PC-9 (cell line): Measurements from ENCODE around the gene ARHGAP6. TPM values are rescaled to one million over a fixed set of nuclear protein-coding genes. Genes with fewer than 3 reads are reported as not detected.

Experiments used
- BruUV-seq: library from RNA; stranded (reverse); fragments of 400-500 nt; replicated peaks from 2 replicates; lab custom pipeline; 2021; lab: Mats Ljungman, UMichigan
- CTCF ChIA-PET: fragments of 300-600 bp; sonication (Branson Sonifier 250); formaldehyde crosslinking; loops from one replicate; lab custom pipeline; 2022; ENCODE audit warnings: antibody characterized with exemption; lab: Charles Lee
- POLR2A ChIA-PET: fragments of 300-600 bp; sonication (Branson Sonifier 250); formaldehyde crosslinking; loops from one replicate; lab custom pipeline; 2022; ENCODE audit warnings: antibody characterized with exemption; ENCODE audit not compliant: unreplicated experiment; lab: Charles Lee
- DNase-seq, 2 experiments: peaks; one replicate each; pipeline versions ENCODE4 v3.0.0 to v3.0.0-alpha.2; 2015 to 2022; ENCODE audit warnings: mixed read lengths in 1 of 2
- H2AFZ ChIP-seq: fragments of 200-600 bp; sonication (generic); 2 replicates; pipeline ENCODE4 v1.8.1; 2017; ENCODE audit warnings: antibody characterized with exemption
- H3F3A ChIP-seq: fragments of 200-600 bp; sonication (generic); 2 replicates; pipeline ENCODE4 v1.8.1; 2017; ENCODE audit warnings: antibody characterized with exemption, mild to moderate bottlenecking, low read depth; ENCODE audit not compliant: insufficient read depth
- H3K27ac ChIP-seq: fragments of 200-600 bp; sonication (generic); 2 replicates; pipeline ENCODE4 v1.6.1; 2016; ENCODE audit warnings: mixed run types
- H3K27me3 ChIP-seq: fragments of 200-600 bp; sonication (generic); 2 replicates; pipeline ENCODE4 v1.6.1; 2016; ENCODE audit warnings: low read depth, mixed run types; ENCODE audit not compliant: insufficient read depth
- H3K36me3 ChIP-seq: fragments of 200-600 bp; sonication (generic); 2 replicates; pipeline ENCODE4 v1.6.1; 2016; ENCODE audit warnings: low read depth, mixed run types
- H3K4me1 ChIP-seq: fragments of 200-600 bp; sonication (generic); replicated peaks from 2 replicates; pipeline ENCODE4 v1.6.1; 2016; ENCODE audit warnings: mixed run types; ENCODE audit not compliant: insufficient read depth
- H3K4me2 ChIP-seq: fragments of 200-600 bp; sonication (generic); 2 replicates; pipeline ENCODE4 v1.6.1; 2017; ENCODE audit warnings: mixed run types
- H3K4me3 ChIP-seq: fragments of 200-600 bp; sonication (generic); 2 replicates; pipeline ENCODE4 v1.6.1; 2016; ENCODE audit warnings: mixed run types
- H3K79me2 ChIP-seq: fragments of 200-600 bp; sonication (generic); 2 replicates; pipeline ENCODE4 v1.6.1; 2017; ENCODE audit warnings: low read depth, mixed run types
- H3K9me2 ChIP-seq: fragments of 200-600 bp; sonication (generic); 2 replicates; pipeline ENCODE4 v1.8.1; 2017; ENCODE audit warnings: mild to moderate bottlenecking; ENCODE audit not compliant: insufficient read depth
- H3K9me3 ChIP-seq: fragments of 200-600 bp; sonication (generic); 2 replicates; pipeline ENCODE4 v1.8.1; 2016; ENCODE audit warnings: low read depth; ENCODE audit not compliant: insufficient read depth
- H4K20me1 ChIP-seq: fragments of 200-600 bp; sonication (generic); 2 replicates; pipeline ENCODE4 v1.8.1; 2017; ENCODE audit not compliant: insufficient read depth
- EZH2 ChIP-seq: fragments of 200-600 bp; sonication (generic); IDR thresholded peaks from 2 replicates; pipeline ENCODE4 v1.8.0; 2017; ENCODE audit warnings: antibody characterized with exemption, low read depth
- intact Hi-C: fragments of 100-400 bp; cut with micrococcal nuclease; formaldehyde crosslinking; loops from one replicate; pipeline ENCODE4 v1.10.0; 2022; ENCODE audit not compliant: unreplicated experiment
- total RNA-seq: library from RNA; stranded (reverse); gene quantifications from 2 replicates; pipeline ENCODE4 v1.2.3, GENCODE V29; 2021
- TF ChIP-seq, protein P1 (sequence below): fragments of 200-600 bp; sonication (generic); conservative IDR thresholded peaks from 2 replicates; pipeline ENCODE4 v1.6.1; 2017; ENCODE audit warnings: mixed run types, antibody characterized with exemption, mild to moderate bottlenecking, moderate library complexity

The ARHGAP6 gene
- total RNA-seq, 1 experiment from 2014 or later: not detected

DNA sequence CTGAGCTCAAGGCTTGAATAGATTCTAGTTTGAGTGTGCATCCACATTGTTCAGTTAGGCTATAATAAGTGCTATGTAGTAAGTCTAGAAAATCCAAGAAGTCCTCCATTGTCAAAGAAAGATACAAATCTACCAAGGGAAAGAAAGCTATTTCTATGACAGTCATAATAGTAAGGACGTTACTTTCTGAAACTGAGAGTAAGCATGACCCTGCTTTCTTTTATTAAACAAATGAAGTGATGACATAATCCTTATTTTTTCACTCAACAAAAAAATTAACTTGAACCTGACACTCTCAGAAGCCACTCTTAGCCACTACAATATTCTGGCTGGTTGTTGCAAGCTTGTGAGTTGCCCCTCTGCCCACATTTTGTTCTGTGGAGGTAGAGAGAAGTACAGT is 406.3 kb downstream of the ARHGAP6 start:
- no peaks in the 10 kb centered on the region for H4K20me1 ChIP-seq
- intact Hi-C loops: no loop called here
- H3K36me3 ChIP-seq: no peaks in the 10 kb centered on the region
- no TSS peak for BruUV-seq
- no peak overlapping the region for H3K4me2 ChIP-seq
- no peak overlapping the region for H3K4me3 ChIP-seq
- no peaks in the 10 kb centered on the region for H3K9me2 ChIP-seq
- no peaks in the 10 kb centered on the region for H3K79me2 ChIP-seq
- no peak for DNase-seq
- H3K27me3 ChIP-seq: no peaks in the 10 kb centered on the region
- no peak overlapping the region for H2AFZ ChIP-seq
- H3F3A ChIP-seq: no peaks in the 10 kb centered on the region
- H3K27ac ChIP-seq: no peak overlapping the region
- POLR2A ChIA-PET: no interaction called here
- H3K4me1 ChIP-seq: no peaks in the 10 kb centered on the region
- no peak for TF ChIP-seq EZH2
- TF ChIP-seq, protein P1, sequence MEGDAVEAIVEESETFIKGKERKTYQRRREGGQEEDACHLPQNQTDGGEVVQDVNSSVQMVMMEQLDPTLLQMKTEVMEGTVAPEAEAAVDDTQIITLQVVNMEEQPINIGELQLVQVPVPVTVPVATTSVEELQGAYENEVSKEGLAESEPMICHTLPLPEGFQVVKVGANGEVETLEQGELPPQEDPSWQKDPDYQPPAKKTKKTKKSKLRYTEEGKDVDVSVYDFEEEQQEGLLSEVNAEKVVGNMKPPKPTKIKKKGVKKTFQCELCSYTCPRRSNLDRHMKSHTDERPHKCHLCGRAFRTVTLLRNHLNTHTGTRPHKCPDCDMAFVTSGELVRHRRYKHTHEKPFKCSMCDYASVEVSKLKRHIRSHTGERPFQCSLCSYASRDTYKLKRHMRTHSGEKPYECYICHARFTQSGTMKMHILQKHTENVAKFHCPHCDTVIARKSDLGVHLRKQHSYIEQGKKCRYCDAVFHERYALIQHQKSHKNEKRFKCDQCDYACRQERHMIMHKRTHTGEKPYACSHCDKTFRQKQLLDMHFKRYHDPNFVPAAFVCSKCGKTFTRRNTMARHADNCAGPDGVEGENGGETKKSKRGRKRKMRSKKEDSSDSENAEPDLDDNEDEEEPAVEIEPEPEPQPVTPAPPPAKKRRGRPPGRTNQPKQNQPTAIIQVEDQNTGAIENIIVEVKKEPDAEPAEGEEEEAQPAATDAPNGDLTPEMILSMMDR: no peak
- CTCF ChIA-PET: no interaction called here
- no peaks in the 10 kb centered on the region for H3K9me3 ChIP-seq

DNA sequence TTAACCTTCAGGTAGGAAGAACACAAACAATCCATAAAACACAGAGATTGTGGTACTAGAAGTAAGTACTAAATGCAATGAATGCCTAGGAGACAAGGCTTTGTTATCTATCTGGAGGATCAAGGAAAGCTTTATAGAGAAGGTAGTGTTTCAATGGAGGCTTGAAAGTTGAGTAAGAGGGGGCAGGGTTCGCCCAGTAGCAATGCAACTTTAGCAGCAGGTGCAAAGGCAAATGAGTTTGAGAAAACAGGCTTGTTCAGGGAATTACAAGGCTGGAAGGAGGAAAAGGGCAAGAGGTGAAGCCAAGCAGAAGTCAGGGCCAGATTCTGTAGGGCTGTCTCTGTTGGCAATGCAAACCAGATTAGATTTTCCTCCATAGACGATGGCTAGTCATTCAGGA is 408.0 kb downstream of the ARHGAP6 start:
- Histone ChIP-seq H3K9me3 (no peaks in the 10 kb centered on the region), H3K79me2 (no peaks in the 10 kb centered on the region), H4K20me1 (no peaks in the 10 kb centered on the region), H3F3A (no peaks in the 10 kb centered on the region), H3K36me3 (no peaks in the 10 kb centered on the region), H3K27ac (no peak overlapping the region), H3K27me3 (no peaks in the 10 kb centered on the region), H3K4me3 (no peak overlapping the region), H2AFZ (no peak overlapping the region), H3K4me1 (no peaks in the 10 kb centered on the region), H3K9me2 (no peaks in the 10 kb centered on the region), H3K4me2 (no peak overlapping the region)
- ChIA-PET CTCF (no interaction called here), POLR2A (no interaction called here)
- no TSS peak for BruUV-seq
- intact Hi-C loops: no loop called here
- TF ChIP-seq, protein P1: no peak
- no peak for TF ChIP-seq EZH2
- no peak for DNase-seq

DNA sequence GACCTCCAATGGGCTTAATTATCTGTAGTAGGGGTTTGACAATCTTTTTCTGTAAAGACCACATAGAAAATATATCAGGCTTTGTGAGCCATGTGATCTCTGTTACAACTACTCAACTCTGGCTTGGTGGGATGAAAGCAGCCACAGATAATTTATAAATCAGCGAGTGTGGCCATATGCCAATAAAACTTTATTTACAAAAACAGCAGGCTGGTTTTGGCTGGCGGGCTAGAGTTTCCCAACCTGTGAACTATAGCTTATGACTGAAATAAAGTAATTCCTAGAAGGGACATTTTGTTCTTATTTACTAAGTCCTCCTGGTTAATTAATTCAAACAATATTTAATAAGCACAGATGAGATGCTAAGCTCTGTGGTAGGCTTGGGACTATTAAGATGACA is 408.4 kb downstream of the ARHGAP6 start:
- no peak for TF ChIP-seq EZH2
- TF ChIP-seq, protein P1: no peak
- Histone ChIP-seq H3K4me3 (no peak overlapping the region), H3K4me1 (no peaks in the 10 kb centered on the region), H3K27ac (no peak overlapping the region), H4K20me1 (no peaks in the 10 kb centered on the region), H3K9me2 (no peaks in the 10 kb centered on the region), H3K4me2 (no peak overlapping the region), H3F3A (no peaks in the 10 kb centered on the region), H3K36me3 (no peaks in the 10 kb centered on the region), H3K79me2 (no peaks in the 10 kb centered on the region), H3K27me3 (no peaks in the 10 kb centered on the region), H3K9me3 (no peaks in the 10 kb centered on the region), H2AFZ (no peak overlapping the region)
- DNase-seq: no peak
- intact Hi-C loops: no loop called here
- POLR2A ChIA-PET: no interaction called here
- CTCF ChIA-PET: no interaction called here
- BruUV-seq: no TSS peak
